Neural cell (in vitro differentiated cells): Measurements from ENCODE around the gene ACAD11. TPM values are rescaled to one million over a fixed set of nuclear protein-coding genes. Genes with fewer than 3 reads are reported as not detected.

Experiments used
- H2AFZ ChIP-seq: fragments of 200-600, 300-800 bp; sonication (generic), shearing (Covaris generic); 2 replicates; pipeline ENCODE4 v1.6.0; 2014; ENCODE audit warnings: low read depth, mild to moderate bottlenecking, antibody characterized with exemption, low read length, moderate library complexity
- H3F3A ChIP-seq: fragments of 200-600 bp; shearing (Covaris generic); 2 replicates; pipeline ENCODE4 v1.6.1; 2016; ENCODE audit warnings: mild to moderate bottlenecking, moderate library complexity, mixed read lengths, antibody characterized with exemption, low read length; ENCODE audit not compliant: insufficient read depth, poor library complexity, severe bottlenecking
- H3K27ac ChIP-seq: fragments of 200-600, 300-800 bp; sonication (generic), shearing (Covaris generic); 2 replicates; pipeline ENCODE4 v1.5.1; 2014; ENCODE audit warnings: mild to moderate bottlenecking, low read length, moderate library complexity
- H3K27me3 ChIP-seq: fragments of 300-800, 200-600 bp; sonication (generic), shearing (Covaris generic); 2 replicates; pipeline ENCODE4 v1.6.0; 2014; ENCODE audit warnings: mild to moderate bottlenecking, low read depth, low read length, moderate library complexity; ENCODE audit not compliant: insufficient read depth
- H3K36me3 ChIP-seq: fragments of 300-800, 200-600 bp; sonication (generic), shearing (Covaris generic); 2 replicates; pipeline ENCODE4 v1.5.1; 2014; ENCODE audit warnings: mild to moderate bottlenecking, antibody characterized with exemption, low read length, moderate library complexity; ENCODE audit not compliant: insufficient read depth
- H3K4me2 ChIP-seq: fragments of 300-800, 200-600 bp; sonication (generic), shearing (Covaris generic); 2 replicates; pipeline ENCODE4 v1.6.0; 2014; ENCODE audit warnings: mild to moderate bottlenecking, low read length
- H3K4me3 ChIP-seq: fragments of 300-800, 200-600 bp; sonication (generic), shearing (Covaris generic); 2 replicates; pipeline ENCODE4 v1.5.1; 2014; ENCODE audit warnings: mild to moderate bottlenecking, low read length, moderate library complexity
- H3K79me2 ChIP-seq: fragments of 200-600 bp; shearing (Covaris generic); replicated peaks from 2 replicates; pipeline ENCODE4 v1.6.0; 2014; ENCODE audit warnings: mild to moderate bottlenecking, low read length, moderate library complexity; ENCODE audit not compliant: insufficient read depth
- H3K9ac ChIP-seq: fragments of 300-800, 200-600 bp; sonication (generic), shearing (Covaris generic); 2 replicates; pipeline ENCODE4 v1.6.1; 2016; ENCODE audit warnings: mild to moderate bottlenecking, low read length, mixed read lengths
- H3K9me2 ChIP-seq: fragments of 200-600 bp; shearing (Covaris generic); 2 replicates; pipeline ENCODE4 v1.6.1; 2016; ENCODE audit warnings: mild to moderate bottlenecking, low read length, mixed read lengths; ENCODE audit not compliant: insufficient read depth
- H3K9me3 ChIP-seq: fragments of 200-600, 300-800 bp; sonication (generic), shearing (Covaris generic); 2 replicates; pipeline ENCODE4 v1.6.1; 2016; ENCODE audit warnings: mild to moderate bottlenecking, mixed run types, low read length, moderate library complexity, mixed read lengths
- H4K20me1 ChIP-seq: fragments of 200-600 bp; shearing (Covaris generic); 2 replicates; pipeline ENCODE4 v1.6.1; 2016; ENCODE audit warnings: mild to moderate bottlenecking, mixed run types; ENCODE audit not compliant: insufficient read depth
- CTCF ChIP-seq: fragments of 450-650 bp; IDR thresholded peaks from 2 replicates; pipeline ENCODE4 v1.5.1; 2014; ENCODE audit warnings: antibody characterized with exemption, mild to moderate bottlenecking, moderate library complexity; ENCODE audit not compliant: poor library complexity, severe bottlenecking
- EP300 ChIP-seq: fragments of 450-650 bp; conservative IDR thresholded peaks from 2 replicates; pipeline ENCODE4 v1.6.1; 2014; ENCODE audit warnings: antibody characterized with exemption, mild to moderate bottlenecking, moderate library complexity; ENCODE audit not compliant: poor library complexity, severe bottlenecking
- EZH2 ChIP-seq: fragments of 200-600, 300-800 bp; shearing (Covaris generic), sonication (generic); IDR thresholded peaks from 2 replicates; pipeline ENCODE4 v1.6.1; 2014; ENCODE audit warnings: antibody characterized with exemption, low read length, borderline replicate concordance, mild to moderate bottlenecking; ENCODE audit not compliant: insufficient read depth, poor library complexity, severe bottlenecking
- MXI1 ChIP-seq: fragments of 450-650 bp; conservative IDR thresholded peaks from 2 replicates; pipeline ENCODE4 v1.6.1; 2014; ENCODE audit warnings: antibody characterized with exemption, mild to moderate bottlenecking; ENCODE audit not compliant: poor library complexity, severe bottlenecking
- POLR2AphosphoS5 ChIP-seq: IDR thresholded peaks from 2 replicates; pipeline ENCODE4 v1.6.1; 2012
- RAD21 ChIP-seq: fragments of 450-650 bp; conservative IDR thresholded peaks from 2 replicates; pipeline ENCODE4 v1.6.1; 2014; ENCODE audit warnings: antibody characterized with exemption, mild to moderate bottlenecking, moderate library complexity
- REST ChIP-seq: IDR thresholded peaks from 2 replicates; pipeline ENCODE4 v1.6.1; 2012; ENCODE audit warnings: borderline replicate concordance
- SMC3 ChIP-seq: fragments of 450-650 bp; conservative IDR thresholded peaks from 2 replicates; pipeline ENCODE4 v1.6.1; 2014; ENCODE audit warnings: antibody characterized with exemption, mild to moderate bottlenecking, moderate library complexity; ENCODE audit not compliant: poor library complexity
- TAF1 ChIP-seq: IDR thresholded peaks from 2 replicates; pipeline ENCODE4 v1.6.1; 2012; ENCODE audit warnings: low read depth
- polyA plus RNA-seq: library from polyadenylated mRNA; depleted of rRNA; stranded (reverse); fragments of >200 nt; gene quantifications from 2 replicates; pipeline ENCODE4 v1.2.3, GENCODE V29; 2014

The ACAD11 gene
- polyA plus RNA-seq, 1 donor from 2014 or later: 19.2 TPM

- H2AFZ ChIP-seq: no peak overlapping the region
- H3K9me2 ChIP-seq: no peaks in the 10 kb centered on the region
- H3K4me2 ChIP-seq: no peak overlapping the region
- H3K4me3 ChIP-seq: no peak overlapping the region
- no peaks in the 10 kb centered on the region for H3K79me2 ChIP-seq
- no peaks in the 10 kb centered on the region for H3F3A ChIP-seq
- no peaks in the 10 kb centered on the region for H4K20me1 ChIP-seq
- no peaks in the 10 kb centered on the region for H3K9me3 ChIP-seq
- no peaks in the 10 kb centered on the region for H3K27me3 ChIP-seq
- H3K27ac ChIP-seq: no peak overlapping the region
- H3K9ac ChIP-seq: no peak overlapping the region
- peaks cover 4% of the 10 kb centered on the region for H3K36me3 ChIP-seq
- TF ChIP-seq MXI1: no peak
- TF ChIP-seq TAF1: no peak
- TF ChIP-seq RAD21: no peak
- no peak for TF ChIP-seq EP300
- no peak for TF ChIP-seq POLR2AphosphoS5
- no peak for TF ChIP-seq REST
- TF ChIP-seq CTCF: no peak
- no peak for TF ChIP-seq SMC3
- no peak for TF ChIP-seq EZH2
Observed at GRCh38 chr3:132542577-132542976, 117.0 kb downstream of the ACAD11 start.

GRCh38 chr3:132539681-132540080, 119.9 kb downstream of the ACAD11 start:
- Histone ChIP-seq H3K9ac (no peak overlapping the region), H2AFZ (no peak overlapping the region), H3K79me2 (no peaks in the 10 kb centered on the region), H3K9me2 (no peaks in the 10 kb centered on the region), H3K4me3 (no peak overlapping the region), H4K20me1 (no peaks in the 10 kb centered on the region), H3K9me3 (no peaks in the 10 kb centered on the region), H3K36me3 (peaks cover 4% of the 10 kb centered on the region), H3F3A (no peaks in the 10 kb centered on the region), H3K27ac (no peak overlapping the region), H3K27me3 (no peaks in the 10 kb centered on the region), H3K4me2 (no peak overlapping the region)
- TF ChIP-seq EP300 (no peak), SMC3 (no peak), POLR2AphosphoS5 (no peak)

- H4K20me1 ChIP-seq: no peaks in the 10 kb centered on the region
- H3K36me3 ChIP-seq: peaks cover 4% of the 10 kb centered on the region
- no peaks in the 10 kb centered on the region for H3K9me2 ChIP-seq
- no peaks in the 10 kb centered on the region for H3K79me2 ChIP-seq
- no peak overlapping the region for H2AFZ ChIP-seq
- H3K9ac ChIP-seq: no peak overlapping the region
- H3K27me3 ChIP-seq: no peaks in the 10 kb centered on the region
- TF ChIP-seq SMC3 (no peak), EP300 (no peak), CTCF (no peak), EZH2 (no peak), POLR2AphosphoS5 (no peak), TAF1 (no peak), RAD21 (no peak), REST (no peak), MXI1 (no peak)
- no peak overlapping the region for H3K4me3 ChIP-seq
- H3K9me3 ChIP-seq: no peaks in the 10 kb centered on the region
- H3F3A ChIP-seq: no peaks in the 10 kb centered on the region
- no peak overlapping the region for H3K4me2 ChIP-seq
- no peak overlapping the region for H3K27ac ChIP-seq
Observed at GRCh38 chr3:132538072-132538471, 121.5 kb downstream of the ACAD11 start.
